OCI-LY7 (cell line): ENCODE data around the gene LTN1. TPM values are rescaled to one million over a fixed set of nuclear protein-coding genes. Genes with fewer than 3 reads are reported as not detected.

Experiments used
- BruUV-seq: library from RNA; stranded (reverse); fragments of 400-500 nt; replicated peaks from 2 replicates; lab custom pipeline; 2021; lab: Mats Ljungman, UMichigan
- CTCF ChIA-PET: fragments of 300-600 bp; sonication (Branson Sonifier 250); formaldehyde crosslinking; loops from one replicate; lab custom pipeline; 2022; ENCODE audit warnings: antibody characterized with exemption; ENCODE audit not compliant: unreplicated experiment; lab: Charles Lee
- POLR2A ChIA-PET: fragments of 300-600 bp; sonication (Branson Sonifier 250); formaldehyde crosslinking; loops from one replicate; lab custom pipeline; 2022; ENCODE audit warnings: antibody characterized with exemption; lab: Charles Lee
- DNase-seq: peaks from one replicate; pipeline ENCODE4 v3.0.0-alpha.2; 2015; ENCODE audit warnings: low spot score
- H2AFZ ChIP-seq: fragments of 200-600 bp; sonication (generic), shearing (Covaris generic); 2 replicates; pipeline ENCODE4 v1.6.1; 2014; ENCODE audit warnings: mild to moderate bottlenecking, antibody characterized with exemption, low read length, moderate library complexity
- H3K27ac ChIP-seq: fragments of 200-600 bp; sonication (generic); 2 replicates; pipeline ENCODE4 v1.5.1; 2014; ENCODE audit warnings: mixed run types, low read depth, mild to moderate bottlenecking, moderate library complexity, low read length, inconsistent platforms; ENCODE audit not compliant: poor library complexity, severe bottlenecking
- H3K36me3 ChIP-seq: fragments of 200-600 bp; sonication (generic); 2 replicates; pipeline ENCODE4 v1.6.1; 2014; ENCODE audit warnings: mild to moderate bottlenecking, antibody characterized with exemption, low read length, moderate library complexity, mixed read lengths; ENCODE audit not compliant: insufficient read depth
- H3K4me1 ChIP-seq: fragments of 200-600 bp; sonication (generic); 2 replicates; pipeline ENCODE4 v1.5.1; 2014; ENCODE audit warnings: mild to moderate bottlenecking, low read length; ENCODE audit not compliant: insufficient read depth, poor library complexity, severe bottlenecking
- H3K4me2 ChIP-seq: fragments of 200-600 bp; sonication (generic); 2 replicates; pipeline ENCODE4 v1.6.1; 2014; ENCODE audit warnings: mild to moderate bottlenecking, low read length
- H3K4me3 ChIP-seq: fragments of 200-600 bp; sonication (generic); 2 replicates; pipeline ENCODE4 v1.5.1; 2014; ENCODE audit warnings: mild to moderate bottlenecking, low read depth, low read length; ENCODE audit not compliant: poor library complexity, severe bottlenecking
- H3K79me2 ChIP-seq: fragments of 200-600 bp; sonication (generic); 2 replicates; pipeline ENCODE4 v1.6.1; 2016; ENCODE audit warnings: low read depth, mild to moderate bottlenecking, low read length, moderate library complexity, mixed read lengths; ENCODE audit not compliant: insufficient read depth
- H3K9me2 ChIP-seq: fragments of 200-600 bp; sonication (generic); 2 replicates; pipeline ENCODE4 v1.6.1; 2016; ENCODE audit warnings: mild to moderate bottlenecking, low read length, mixed read lengths; ENCODE audit not compliant: insufficient read depth
- H3K9me3 ChIP-seq: fragments of 200-600 bp; sonication (generic); 2 replicates; pipeline ENCODE4 v1.6.1; 2014; ENCODE audit warnings: mild to moderate bottlenecking, mixed run types, low read length, mixed read lengths
- H4K20me1 ChIP-seq: fragments of 200-600 bp; sonication (generic); 2 replicates; pipeline ENCODE4 v1.6.1; 2014; ENCODE audit warnings: mild to moderate bottlenecking, antibody characterized with exemption, low read length, moderate library complexity, mixed read lengths; ENCODE audit not compliant: insufficient read depth
- EZH2phosphoT487 ChIP-seq: fragments of 200-600 bp; sonication (generic); IDR thresholded peaks from 2 replicates; pipeline ENCODE4 v1.6.1; 2018; ENCODE audit warnings: low read depth, borderline replicate concordance, mild to moderate bottlenecking, mixed run types, antibody characterized with exemption, low read length, moderate library complexity, mixed read lengths
- intact Hi-C: fragments of 100-400 bp; cut with micrococcal nuclease; formaldehyde crosslinking; loops from one replicate; pipeline ENCODE4 v1.10.0; 2022; ENCODE audit not compliant: unreplicated experiment
- total RNA-seq, 2 experiments: library from RNA; depleted of rRNA in 1 of 2; stranded (reverse); fragments of >200 nt in 1 of 2; shearing (Covaris generic) in 1 of 2; gene quantifications; 2 replicates each; pipeline ENCODE4 v1.2.3, GENCODE V29; 2014 to 2022
- TF ChIP-seq, protein P1 (sequence below): fragments of 200-600 bp; sonication (generic); conservative IDR thresholded peaks from 2 replicates; pipeline ENCODE4 v1.5.1; 2014; ENCODE audit warnings: mild to moderate bottlenecking, antibody characterized with exemption, low read length, moderate library complexity, mixed read lengths

Gene LTN1
- total RNA-seq, 2 experiments from 2014 or later, result 18.4 to 32.6 TPM

DNA sequence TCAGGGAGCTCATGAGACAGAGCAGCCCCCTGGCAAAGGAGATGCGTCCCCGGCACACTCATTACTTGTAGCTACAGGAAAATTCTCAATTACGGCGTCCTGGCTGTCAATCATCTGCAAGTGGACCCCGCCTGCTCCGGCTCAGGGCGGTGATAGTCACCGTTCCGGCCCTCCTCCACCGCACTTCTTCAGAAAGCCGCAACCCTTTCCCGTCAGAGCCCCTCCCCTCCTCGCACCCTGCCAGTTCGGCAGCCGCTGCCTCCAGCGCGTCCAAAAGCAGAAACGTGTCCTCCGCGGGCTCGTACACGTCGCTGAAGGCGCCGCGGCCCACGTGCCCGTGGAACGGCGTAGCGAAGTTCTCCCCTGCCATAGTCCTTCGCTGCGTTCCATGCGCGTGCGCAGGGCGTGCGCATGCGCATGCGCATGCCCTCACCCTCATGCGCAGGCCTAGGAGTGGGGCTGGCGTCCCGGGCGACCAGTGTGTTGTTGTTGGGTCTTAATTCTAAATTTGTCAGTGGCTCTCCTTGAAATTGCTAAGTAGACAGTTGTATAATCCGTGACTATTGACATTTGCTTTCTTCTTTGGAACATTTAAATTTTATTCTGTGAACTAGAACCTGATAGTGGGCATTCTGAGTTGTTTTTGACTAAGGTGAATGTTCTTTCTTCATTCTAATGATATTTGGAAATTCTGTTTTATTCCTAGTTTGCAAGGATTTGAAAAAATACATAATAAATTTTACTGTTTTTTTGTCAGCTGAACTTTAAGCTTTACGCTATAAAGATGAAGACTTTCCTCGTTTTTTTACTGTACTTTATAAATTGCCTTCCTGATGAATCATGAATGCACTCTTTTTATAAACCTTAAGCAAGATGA lies 107.5 kb downstream of the LTN1 start:
- H3K9me2 ChIP-seq, result no peaks in the 10 kb centered on the region
- peak overlapping the region; percentile 71 for H2AFZ ChIP-seq
- H3K79me2 ChIP-seq, result no peaks in the 10 kb centered on the region
- TF ChIP-seq EZH2phosphoT487, result no peak
- TF ChIP-seq, protein P1, sequence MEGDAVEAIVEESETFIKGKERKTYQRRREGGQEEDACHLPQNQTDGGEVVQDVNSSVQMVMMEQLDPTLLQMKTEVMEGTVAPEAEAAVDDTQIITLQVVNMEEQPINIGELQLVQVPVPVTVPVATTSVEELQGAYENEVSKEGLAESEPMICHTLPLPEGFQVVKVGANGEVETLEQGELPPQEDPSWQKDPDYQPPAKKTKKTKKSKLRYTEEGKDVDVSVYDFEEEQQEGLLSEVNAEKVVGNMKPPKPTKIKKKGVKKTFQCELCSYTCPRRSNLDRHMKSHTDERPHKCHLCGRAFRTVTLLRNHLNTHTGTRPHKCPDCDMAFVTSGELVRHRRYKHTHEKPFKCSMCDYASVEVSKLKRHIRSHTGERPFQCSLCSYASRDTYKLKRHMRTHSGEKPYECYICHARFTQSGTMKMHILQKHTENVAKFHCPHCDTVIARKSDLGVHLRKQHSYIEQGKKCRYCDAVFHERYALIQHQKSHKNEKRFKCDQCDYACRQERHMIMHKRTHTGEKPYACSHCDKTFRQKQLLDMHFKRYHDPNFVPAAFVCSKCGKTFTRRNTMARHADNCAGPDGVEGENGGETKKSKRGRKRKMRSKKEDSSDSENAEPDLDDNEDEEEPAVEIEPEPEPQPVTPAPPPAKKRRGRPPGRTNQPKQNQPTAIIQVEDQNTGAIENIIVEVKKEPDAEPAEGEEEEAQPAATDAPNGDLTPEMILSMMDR, result no peak
- H3K36me3 ChIP-seq, result no peaks in the 10 kb centered on the region; the same call in 1 of the 2 replicates
- peak overlapping the region; percentile 62 for H3K27ac ChIP-seq
- no peaks in the 10 kb centered on the region for H4K20me1 ChIP-seq
- intact Hi-C loops, result no loop called here
- peaks cover 11% of the 10 kb centered on the region for H3K4me1 ChIP-seq
- ChIA-PET POLR2A (interaction anchor here (0.6 to 3.1 kb wide), 7 partner anchors 13 to 236 kb away, joined by 3 to 15 read pairs (median 3); partner anchors contain the start of gene CCT8), CTCF (no interaction called here)
- peak; percentile 84 for DNase-seq
- peaks cover 6% of the 10 kb centered on the region; the same call in 1 of the 2 replicates for H3K9me3 ChIP-seq
- peak overlapping the region; percentile 57 for H3K4me2 ChIP-seq
- BruUV-seq, result TSS peak; percentile 87
- peak overlapping the region; percentile 67 for H3K4me3 ChIP-seq

GRCh38 chr21:28884481-28884880 lies 108.2 kb downstream of the LTN1 start:
- ChIA-PET POLR2A (interaction anchor here (0.7 to 3.1 kb wide), 8 partner anchors 12 to 236 kb away, joined by 3 to 15 read pairs (median 3); partner anchors contain the start of gene CCT8), CTCF (no interaction called here)
- Histone ChIP-seq H3K79me2 (no peaks in the 10 kb centered on the region), H3K4me3 (peak overlapping the region; percentile 67), H2AFZ (peak overlapping the region; percentile 71), H3K4me2 (peak overlapping the region; percentile 57), H3K9me3 (peaks cover 6% of the 10 kb centered on the region; the same call in 1 of the 2 replicates), H3K9me2 (no peaks in the 10 kb centered on the region), H3K4me1 (peaks cover 11% of the 10 kb centered on the region), H3K36me3 (no peaks in the 10 kb centered on the region; the same call in 1 of the 2 replicates), H3K27ac (peak overlapping the region; percentile 62), H4K20me1 (no peaks in the 10 kb centered on the region)
- no peak for TF ChIP-seq EZH2phosphoT487
- TF ChIP-seq, protein P1, result no peak
- TSS peak; percentile 81 for BruUV-seq
- DNase-seq, result peak; percentile 18
- intact Hi-C loops, result no loop called here
